Measurements from ENCODE around the gene KRT23. TPM values are rescaled to one million over a fixed set of nuclear protein-coding genes. Genes with fewer than 3 reads are reported as not detected.

The KRT23 gene
- total RNA-seq, 1 donor from 2014 or later: 0.60 TPM

DNA sequence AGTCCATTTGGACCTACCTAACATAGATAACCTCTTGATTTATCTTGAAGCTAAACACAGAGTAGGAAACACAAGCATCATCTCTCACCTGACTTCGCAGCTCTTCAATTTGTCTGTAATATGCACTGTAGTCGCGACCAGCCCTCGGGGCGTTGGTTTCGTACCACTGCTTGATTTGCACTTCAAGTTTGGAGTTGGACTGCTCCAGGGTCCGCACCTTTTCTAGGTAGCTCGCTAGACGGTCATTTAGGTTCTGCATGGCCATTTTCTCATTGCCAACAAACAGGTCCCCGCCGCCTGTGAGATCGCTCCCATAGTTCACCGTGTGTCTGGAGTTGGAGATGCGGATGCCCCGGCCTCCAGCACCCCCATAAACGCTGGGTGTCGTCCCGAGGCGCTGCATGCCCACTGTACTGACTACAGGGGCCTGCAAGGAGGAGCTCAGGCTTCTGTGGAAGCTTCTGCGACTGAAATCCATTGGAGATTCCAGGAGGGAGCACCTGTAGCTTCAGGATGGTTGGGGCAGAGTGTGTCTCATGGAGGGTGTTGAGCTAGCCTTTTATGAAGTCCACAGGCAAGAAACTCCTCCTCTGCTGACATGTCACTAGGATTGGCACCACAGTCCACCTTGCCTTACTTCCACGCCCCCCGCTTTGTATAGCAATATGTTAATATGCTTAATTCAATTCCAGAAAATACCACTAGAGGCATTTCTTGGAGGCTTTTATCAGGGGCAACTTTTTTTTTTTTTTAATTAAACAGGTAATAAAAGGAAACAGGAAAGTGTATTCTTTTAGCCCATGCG is 52.5 kb downstream of the KRT23 start, which contains the start of gene KRT20:
KRT20 (minus strand) TSS at position 535 of the 805 bp plus-strand sequence; CDS start at position 478, 57 bp downstream.
- Histone ChIP-seq H3K4me3 (no peak within 1 kb of the TSS), H3K4me1 (no peaks in the 10 kb centered on the region), H3F3A (ENCODE audit: low read depth) (no peaks in the 10 kb centered on the region), H3K9ac (no peak within 1 kb of the TSS), H3K36me3 (no peaks in the 10 kb centered on the region), H4K20me1 (ENCODE audit: low read depth) (no peaks in the 10 kb centered on the region), H3K27me3 (peaks cover 9% of the 10 kb centered on the region), H2AFZ (replicated peaks) (no peak within 1 kb of the TSS), H3K79me2 (ENCODE audit: low read depth) (no peaks in the 10 kb centered on the region), H3K9me3 (ENCODE audit: low read depth) (no peaks in the 10 kb centered on the region), H3K27ac (no peak within 1 kb of the TSS), H3K4me2 (no peak within 1 kb of the TSS)
- Mint-ChIP-seq H3K4me3 (no peak within 1 kb of the TSS), H3K27ac (no peak within 1 kb of the TSS), H3K9me3 (no peaks in the 10 kb centered on the region), H3K27me3 (ENCODE audit: insufficient read depth, low read depth) (no peaks in the 10 kb centered on the region), H3K36me3 (no peaks in the 10 kb centered on the region), H3K4me1 (no peaks in the 10 kb centered on the region)
- DNase-seq (ENCODE audit: low spot score): no peak
- TF ChIP-seq EZH2 (IDR thresholded peaks at IDR 0.05): no peak
- TF ChIP-seq, protein P1, sequence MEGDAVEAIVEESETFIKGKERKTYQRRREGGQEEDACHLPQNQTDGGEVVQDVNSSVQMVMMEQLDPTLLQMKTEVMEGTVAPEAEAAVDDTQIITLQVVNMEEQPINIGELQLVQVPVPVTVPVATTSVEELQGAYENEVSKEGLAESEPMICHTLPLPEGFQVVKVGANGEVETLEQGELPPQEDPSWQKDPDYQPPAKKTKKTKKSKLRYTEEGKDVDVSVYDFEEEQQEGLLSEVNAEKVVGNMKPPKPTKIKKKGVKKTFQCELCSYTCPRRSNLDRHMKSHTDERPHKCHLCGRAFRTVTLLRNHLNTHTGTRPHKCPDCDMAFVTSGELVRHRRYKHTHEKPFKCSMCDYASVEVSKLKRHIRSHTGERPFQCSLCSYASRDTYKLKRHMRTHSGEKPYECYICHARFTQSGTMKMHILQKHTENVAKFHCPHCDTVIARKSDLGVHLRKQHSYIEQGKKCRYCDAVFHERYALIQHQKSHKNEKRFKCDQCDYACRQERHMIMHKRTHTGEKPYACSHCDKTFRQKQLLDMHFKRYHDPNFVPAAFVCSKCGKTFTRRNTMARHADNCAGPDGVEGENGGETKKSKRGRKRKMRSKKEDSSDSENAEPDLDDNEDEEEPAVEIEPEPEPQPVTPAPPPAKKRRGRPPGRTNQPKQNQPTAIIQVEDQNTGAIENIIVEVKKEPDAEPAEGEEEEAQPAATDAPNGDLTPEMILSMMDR (IDR thresholded peaks at IDR 0.05): peak; percentile 20

DNA sequence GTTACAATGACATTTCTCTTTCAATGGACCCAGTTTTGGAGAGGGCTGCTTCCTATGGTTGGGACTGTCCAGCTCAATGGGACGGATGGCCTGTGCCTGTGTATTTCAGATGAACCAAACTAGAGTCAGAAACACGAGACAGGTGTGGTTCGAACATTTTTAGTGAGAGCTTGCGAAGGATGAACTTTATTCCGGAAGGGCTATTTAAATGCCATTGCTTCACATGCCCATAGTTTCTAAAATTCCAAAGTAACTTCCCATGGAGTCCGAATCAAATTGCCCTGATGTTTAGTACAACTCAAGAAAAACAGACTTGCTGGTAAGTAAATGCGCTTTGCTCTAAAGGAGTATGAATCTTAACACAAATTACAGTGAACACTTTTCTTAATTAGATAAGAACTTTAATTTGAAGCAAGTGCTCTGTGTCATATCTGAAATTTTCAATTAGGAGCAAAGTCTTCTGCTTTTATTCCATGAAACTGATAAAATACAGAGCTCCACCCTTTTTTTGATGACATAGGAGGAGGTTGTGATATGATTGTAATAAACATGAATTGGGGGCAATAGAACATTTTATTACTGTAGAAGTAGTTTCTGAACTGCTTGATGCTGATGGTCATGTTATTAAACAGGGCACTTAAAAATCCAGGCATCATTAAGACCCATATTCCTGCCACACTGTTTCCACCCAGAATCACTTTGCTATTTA is 53.7 kb downstream of the KRT23 start:
- Histone ChIP-seq H3K9ac (no peak overlapping the region), H3K79me2 (ENCODE audit: low read depth) (no peaks in the 10 kb centered on the region), H3K36me3 (no peaks in the 10 kb centered on the region), H3F3A (ENCODE audit: low read depth) (no peaks in the 10 kb centered on the region), H3K4me2 (no peak overlapping the region), H3K9me3 (ENCODE audit: low read depth) (no peaks in the 10 kb centered on the region), H4K20me1 (ENCODE audit: low read depth) (no peaks in the 10 kb centered on the region), H3K4me3 (no peak overlapping the region), H3K27me3 (peaks cover 1% of the 10 kb centered on the region), H3K4me1 (no peaks in the 10 kb centered on the region), H2AFZ (replicated peaks) (no peak overlapping the region), H3K27ac (no peak overlapping the region)
- Mint-ChIP-seq H3K4me3 (no peak overlapping the region), H3K27ac (no peak overlapping the region), H3K27me3 (ENCODE audit: insufficient read depth, low read depth) (no peaks in the 10 kb centered on the region), H3K4me1 (no peaks in the 10 kb centered on the region), H3K9me3 (no peaks in the 10 kb centered on the region), H3K36me3 (no peaks in the 10 kb centered on the region)
- no peak for DNase-seq (ENCODE audit: low spot score)
- TF ChIP-seq EZH2 (IDR thresholded peaks at IDR 0.05) (no peak), EZH2phosphoT487 (IDR thresholded peaks at IDR 0.05) (no peak)
- TF ChIP-seq, protein P1 (IDR thresholded peaks at IDR 0.05): no peak

GRCh38 chr17:40883031-40883430 is 54.4 kb downstream of the KRT23 start:
- no peaks in the 10 kb centered on the region for H3K4me1 ChIP-seq
- no peak overlapping the region for H3K27ac ChIP-seq
- no peaks in the 10 kb centered on the region for H3K79me2 ChIP-seq (ENCODE audit: low read depth)
- no peak overlapping the region for H3K4me3 Mint-ChIP-seq
- H3K9ac ChIP-seq: no peak overlapping the region
- H3K9me3 Mint-ChIP-seq: no peaks in the 10 kb centered on the region
- no peaks in the 10 kb centered on the region for H3K36me3 ChIP-seq
- no peak overlapping the region for H3K27ac Mint-ChIP-seq
- no peak overlapping the region for H2AFZ ChIP-seq (replicated peaks)
- H3F3A ChIP-seq (ENCODE audit: low read depth): no peaks in the 10 kb centered on the region
- no peaks in the 10 kb centered on the region for H3K27me3 Mint-ChIP-seq (ENCODE audit: insufficient read depth, low read depth)
- TF ChIP-seq, protein P1 (IDR thresholded peaks at IDR 0.05): no peak
- TF ChIP-seq EZH2 (IDR thresholded peaks at IDR 0.05) (no peak), EZH2phosphoT487 (IDR thresholded peaks at IDR 0.05) (no peak)
- H3K9me3 ChIP-seq (ENCODE audit: low read depth): no peaks in the 10 kb centered on the region
- H3K27me3 ChIP-seq: no peaks in the 10 kb centered on the region
- DNase-seq (ENCODE audit: low spot score): no peak
- H3K36me3 Mint-ChIP-seq: no peaks in the 10 kb centered on the region
- H3K4me2 ChIP-seq: no peak overlapping the region
- no peak overlapping the region for H3K4me3 ChIP-seq
- H4K20me1 ChIP-seq (ENCODE audit: low read depth): no peaks in the 10 kb centered on the region
- no peaks in the 10 kb centered on the region for H3K4me1 Mint-ChIP-seq

All from neural progenitor cell (in vitro differentiated cells).